HG03460 (cell line): ENCODE results near the gene MTA3.

Source experiments
- ATAC-seq: cut with Tn5 transposase; IDR thresholded peaks from one replicate; pipeline ENCODE4 v1.9.1; 2021; ENCODE audit not compliant: unreplicated experiment

The MTA3 gene

GRCh38 chr2:42781181-42781580, 212.7 kb downstream of the MTA3 start:
- ATAC-seq, result no peak

- no peak for ATAC-seq
Measured at GRCh38 chr2:42783511-42783910, 215.1 kb downstream of the MTA3 start.

- no peak for ATAC-seq
Measured at GRCh38 chr2:42784204-42784880, 215.9 kb downstream of the MTA3 start.

GRCh38 chr2:42786561-42787345, 218.3 kb downstream of the MTA3 start:
- no peak for ATAC-seq

GRCh38 chr2:42787424-42787787, 219.0 kb downstream of the MTA3 start:
- no peak for ATAC-seq

- ATAC-seq, result no peak
Measured at GRCh38 chr2:42787788-42788477, 219.5 kb downstream of the MTA3 start.

GRCh38 chr2:42788478-42788793, 220.0 kb downstream of the MTA3 start:
- no peak for ATAC-seq

GRCh38 chr2:42788882-42789281, 220.4 kb downstream of the MTA3 start:
- no peak for ATAC-seq

- no peak for ATAC-seq
Measured at GRCh38 chr2:42789751-42790150, 221.3 kb downstream of the MTA3 start.

- ATAC-seq, result no peak
Measured at GRCh38 chr2:42791606-42792005, 223.2 kb downstream of the MTA3 start.

- peak; percentile 33 for ATAC-seq
Measured at GRCh38 chr2:42792087-42792582, 223.7 kb downstream of the MTA3 start.

GRCh38 chr2:42792583-42793333, 224.3 kb downstream of the MTA3 start, which contains the start of gene HAAO:
Gene HAAO (minus strand): TSS chr2:42792583. CDS start chr2:42792536, 47 bp downstream.
- ATAC-seq, result peak; percentile 36

GRCh38 chr2:42793334-42794270, 225.2 kb downstream of the MTA3 start:
- peak; percentile 3 for ATAC-seq

- no peak for ATAC-seq
Measured at GRCh38 chr2:42794271-42795046, 226.0 kb downstream of the MTA3 start.

- no peak for ATAC-seq
Measured at GRCh38 chr2:42795275-42795674, 226.8 kb downstream of the MTA3 start.

GRCh38 chr2:42795841-42796301, 227.4 kb downstream of the MTA3 start:
- ATAC-seq, result peak; percentile 41

- ATAC-seq, result no peak
Measured at GRCh38 chr2:42796427-42797248, 228.2 kb downstream of the MTA3 start.

- no peak for ATAC-seq
Measured at GRCh38 chr2:42797281-42797680, 228.8 kb downstream of the MTA3 start.
